CD4-positive, alpha-beta T cell treated with Interleukin-15 for 1 hour (primary cell): ENCODE data around the gene MAN2B2.
"Not testable (repeated sequence)": the region's sequence is repeated elsewhere in the genome, so short reads cannot be mapped to it uniquely, and the experiment has no call there.

Experiments
- DNase-seq: peaks from one replicate; pipeline ENCODE4 v3.0.0-alpha.2; 2020

MAN2B2 gene

GRCh38 chr4:6644792-6645530, 70.0 kb downstream of the MAN2B2 start:
- DNase-seq = no peak

GRCh38 chr4:6647169-6647568, 72.2 kb downstream of the MAN2B2 start:
- DNase-seq = no peak

- DNase-seq = no peak
Measured at GRCh38 chr4:6647582-6648230, 72.7 kb downstream of the MAN2B2 start.

- no peak for DNase-seq
Measured at GRCh38 chr4:6649216-6649615, 74.2 kb downstream of the MAN2B2 start.

GRCh38 chr4:6654211-6654610, 79.2 kb downstream of the MAN2B2 start:
- not testable (repeated sequence) for DNase-seq

- DNase-seq = not testable (repeated sequence)
Measured at GRCh38 chr4:6655291-6655690, 80.3 kb downstream of the MAN2B2 start.

- no peak for DNase-seq
Measured at GRCh38 chr4:6655924-6656323, 80.9 kb downstream of the MAN2B2 start.

- no peak for DNase-seq
Measured at GRCh38 chr4:6657242-6658208, 82.5 kb downstream of the MAN2B2 start.

GRCh38 chr4:6658209-6658595, 83.2 kb downstream of the MAN2B2 start:
- DNase-seq = no peak

GRCh38 chr4:6658597-6659075, 83.6 kb downstream of the MAN2B2 start:
- DNase-seq = peak; percentile 48

GRCh38 chr4:6659897-6660296, 84.9 kb downstream of the MAN2B2 start:
- no peak for DNase-seq

- no peak for DNase-seq
Measured at GRCh38 chr4:6660430-6660829, 85.4 kb downstream of the MAN2B2 start.

GRCh38 chr4:6662591-6662990, 87.6 kb downstream of the MAN2B2 start:
- no peak for DNase-seq

GRCh38 chr4:6663596-6664393, 88.8 kb downstream of the MAN2B2 start:
- no peak for DNase-seq

GRCh38 chr4:6665320-6665654, 90.3 kb downstream of the MAN2B2 start:
- no peak for DNase-seq

- no peak for DNase-seq
Measured at GRCh38 chr4:6668391-6668790, 93.4 kb downstream of the MAN2B2 start.

GRCh38 chr4:6671648-6672047, 96.7 kb downstream of the MAN2B2 start:
- no peak for DNase-seq

GRCh38 chr4:6672131-6672530, 97.1 kb downstream of the MAN2B2 start:
- no peak for DNase-seq

GRCh38 chr4:6672541-6673190, 97.7 kb downstream of the MAN2B2 start:
- not testable (repeated sequence) for DNase-seq
